ENCODE data around the gene RPLP2. TPM values are rescaled to one million over a fixed set of nuclear protein-coding genes. Genes with fewer than 3 reads are reported as not detected.

RPLP2 gene
- total RNA-seq, 5 donors from 2014 or later (not counting 1 experiment from before 2014, with no cell fraction given), result 4,736 to 5,826 (median 5,260) TPM

- Mint-ChIP-seq H3K4me1 (peaks cover 0 to 2% (median 0%) of the 10 kb centered on the region in 3 donors), H3K27me3 (no peaks in the 10 kb centered on the region), H3K9me3 (no peaks in the 10 kb centered on the region), H3K27ac (no peak overlapping the region), H3K4me3 (no peak overlapping the region), H3K36me3 (peaks cover 6% of the 10 kb centered on the region)
- ChIA-PET POLR2A (no interaction called here), CTCF (no interaction called here)
- H3K9me3 ChIP-seq, result no peaks in the 10 kb centered on the region
- ATAC-seq (replicated peaks in 1 of 4), result no peak
- H3K27ac ChIP-seq (ENCODE audit: low read length), result no peak overlapping the region
- H3K27me3 ChIP-seq (replicated peaks in 1 of 2; ENCODE audit: control insufficient read depth in 2 of 2, extremely low read depth in 1 of 2, insufficient read depth in 2 of 2, low read length in 1 of 2), result no peaks in the 10 kb centered on the region
- 98% methylated on average over 10 of the region's 11 CpGs for WGBS (ENCODE audit: insufficient coverage)
- H3K4me3 ChIP-seq (ENCODE audit: control insufficient read depth in 1 of 2, extremely low read depth in 1 of 2, low read length in 1 of 2), result no peak overlapping the region
- H3K36me3 ChIP-seq (ENCODE audit: control insufficient read depth in 2 of 2, extremely low read depth in 1 of 2, insufficient read depth in 1 of 2, low read length in 1 of 2), result peaks cover 10 to 48% of the 10 kb centered on the region in 2 donors
- DNase-seq, result no peak
- peaks cover 0 to 5% of the 10 kb centered on the region in 2 experiments for H3K4me1 ChIP-seq (ENCODE audit: control insufficient read depth in 1 of 2, extremely low read depth in 1 of 2, insufficient read depth in 2 of 2, low read length in 2 of 2)
Observed at GRCh38 chr11:767238-767637, 42.5 kb upstream of the RPLP2 start.

- H3K4me3 Mint-ChIP-seq, result no peak overlapping the region
- no peak overlapping the region for H3K27ac Mint-ChIP-seq
- DNase-seq, result no peak
- Histone ChIP-seq H3K27me3 (replicated peaks in 1 of 2; ENCODE audit: control insufficient read depth in 2 of 2, extremely low read depth in 1 of 2, insufficient read depth in 2 of 2, low read length in 1 of 2) (no peaks in the 10 kb centered on the region), H3K27ac (ENCODE audit: low read length) (no peak overlapping the region), H3K4me3 (ENCODE audit: control insufficient read depth in 1 of 2, extremely low read depth in 1 of 2, low read length in 1 of 2) (no peak overlapping the region), H3K36me3 (ENCODE audit: control insufficient read depth in 2 of 2, extremely low read depth in 1 of 2, insufficient read depth in 1 of 2, low read length in 1 of 2) (peaks cover 7 to 32% of the 10 kb centered on the region in 2 donors), H3K4me1 (ENCODE audit: control insufficient read depth in 1 of 2, extremely low read depth in 1 of 2, insufficient read depth in 2 of 2, low read length in 2 of 2) (peaks cover 0 to 5% of the 10 kb centered on the region in 2 experiments), H3K9me3 (no peaks in the 10 kb centered on the region)
- CTCF ChIA-PET, result no interaction called here
- H3K4me1 Mint-ChIP-seq, result peaks cover 4 to 6% (median 5%) of the 10 kb centered on the region in 3 donors
- POLR2A ChIA-PET, result interaction anchor here in 1 of 2 donors (0.6 kb wide), 1 partner anchor 49 kb away, joined by 5 read pairs; the partner anchor contains the start of gene PNPLA2
- ATAC-seq (replicated peaks in 1 of 4), result no peak
- no peaks in the 10 kb centered on the region for H3K27me3 Mint-ChIP-seq
- 92% methylated on average over 19 of the region's 23 CpGs for WGBS (ENCODE audit: insufficient coverage)
- H3K9me3 Mint-ChIP-seq, result no peaks in the 10 kb centered on the region
- peaks cover 3% of the 10 kb centered on the region for H3K36me3 Mint-ChIP-seq
Observed at GRCh38 chr11:769887-770641, 39.7 kb upstream of the RPLP2 start.

- H3K9me3 Mint-ChIP-seq, result no peaks in the 10 kb centered on the region
- Histone ChIP-seq H3K4me1 (ENCODE audit: control insufficient read depth in 1 of 2, extremely low read depth in 1 of 2, insufficient read depth in 2 of 2, low read length in 2 of 2) (peaks cover 0 to 10% of the 10 kb centered on the region in 2 experiments), H3K27ac (ENCODE audit: low read length) (no peak overlapping the region), H3K27me3 (replicated peaks in 1 of 2; ENCODE audit: control insufficient read depth in 2 of 2, extremely low read depth in 1 of 2, insufficient read depth in 2 of 2, low read length in 1 of 2) (no peaks in the 10 kb centered on the region), H3K4me3 (ENCODE audit: control insufficient read depth in 1 of 2, extremely low read depth in 1 of 2, low read length in 1 of 2) (no peak overlapping the region), H3K36me3 (ENCODE audit: control insufficient read depth in 2 of 2, extremely low read depth in 1 of 2, insufficient read depth in 1 of 2, low read length in 1 of 2) (peaks cover 7 to 30% of the 10 kb centered on the region in 2 donors), H3K9me3 (no peaks in the 10 kb centered on the region)
- peaks cover 3% of the 10 kb centered on the region for H3K36me3 Mint-ChIP-seq
- H3K27me3 Mint-ChIP-seq, result no peaks in the 10 kb centered on the region
- POLR2A ChIA-PET, result interaction anchor here in 1 of 2 donors (0.6 kb wide), 1 partner anchor 48 kb away, joined by 5 read pairs; the partner anchor contains the start of gene PNPLA2
- H3K4me1 Mint-ChIP-seq, result peaks cover 7 to 13% (median 11%) of the 10 kb centered on the region in 3 donors
- 91% methylated on average over 22 of the region's 32 CpGs for WGBS (ENCODE audit: insufficient coverage)
- no peak for DNase-seq
- no peak overlapping the region for H3K27ac Mint-ChIP-seq
- CTCF ChIA-PET, result no interaction called here
- ATAC-seq (replicated peaks in 1 of 4), result no peak
- H3K4me3 Mint-ChIP-seq, result no peak overlapping the region
Observed at GRCh38 chr11:770642-771616, 38.8 kb upstream of the RPLP2 start.

GRCh38 chr11:771617-772204, 38.1 kb upstream of the RPLP2 start:
- no peaks in the 10 kb centered on the region for H3K27me3 ChIP-seq (replicated peaks in 1 of 2; ENCODE audit: control insufficient read depth in 2 of 2, extremely low read depth in 1 of 2, insufficient read depth in 2 of 2, low read length in 1 of 2)
- ChIA-PET CTCF (no interaction called here), POLR2A (no interaction called here)
- Mint-ChIP-seq H3K27me3 (no peaks in the 10 kb centered on the region), H3K4me1 (peaks cover 12 to 20% (median 16%) of the 10 kb centered on the region in 3 donors), H3K27ac (no peak overlapping the region), H3K4me3 (no peak overlapping the region), H3K36me3 (peaks cover under 1% of the 10 kb centered on the region), H3K9me3 (no peaks in the 10 kb centered on the region)
- DNase-seq, result no peak
- H3K4me1 ChIP-seq (ENCODE audit: control insufficient read depth in 1 of 2, extremely low read depth in 1 of 2, insufficient read depth in 2 of 2, low read length in 2 of 2), result peaks cover 0 to 18% of the 10 kb centered on the region in 2 experiments
- no peak overlapping the region for H3K4me3 ChIP-seq (ENCODE audit: control insufficient read depth in 1 of 2, extremely low read depth in 1 of 2, low read length in 1 of 2)
- H3K9me3 ChIP-seq, result no peaks in the 10 kb centered on the region
- no peak overlapping the region for H3K27ac ChIP-seq (ENCODE audit: low read length)
- H3K36me3 ChIP-seq (ENCODE audit: control insufficient read depth in 2 of 2, extremely low read depth in 1 of 2, insufficient read depth in 1 of 2, low read length in 1 of 2), result peaks cover 4 to 22% of the 10 kb centered on the region in 2 donors
- ATAC-seq (replicated peaks in 1 of 4), result no peak
- 90% methylated on average over 5 of the region's 15 CpGs for WGBS (ENCODE audit: insufficient coverage)

GRCh38 chr11:772429-773390, 37.1 kb upstream of the RPLP2 start:
- 92% methylated on average over 27 of the region's 34 CpGs for WGBS (ENCODE audit: insufficient coverage)
- CTCF ChIA-PET, result no interaction called here
- H3K27ac Mint-ChIP-seq, result no peak overlapping the region

More at GRCh38 chr11:772429-773390, 37.1 kb upstream of the RPLP2 start:
- H3K36me3 Mint-ChIP-seq, result no peaks in the 10 kb centered on the region
- Histone ChIP-seq H3K4me1 (ENCODE audit: control insufficient read depth in 1 of 2, extremely low read depth in 1 of 2, insufficient read depth in 2 of 2, low read length in 2 of 2) (peaks cover 0 to 20% of the 10 kb centered on the region in 2 experiments), H3K27ac (ENCODE audit: low read length) (no peak overlapping the region), H3K4me3 (ENCODE audit: control insufficient read depth in 1 of 2, extremely low read depth in 1 of 2, low read length in 1 of 2) (no peak overlapping the region), H3K36me3 (ENCODE audit: control insufficient read depth in 2 of 2, extremely low read depth in 1 of 2, insufficient read depth in 1 of 2, low read length in 1 of 2) (peaks cover 3 to 19% of the 10 kb centered on the region in 2 donors), H3K9me3 (no peaks in the 10 kb centered on the region), H3K27me3 (replicated peaks in 1 of 2; ENCODE audit: control insufficient read depth in 2 of 2, extremely low read depth in 1 of 2, insufficient read depth in 2 of 2, low read length in 1 of 2) (no peaks in the 10 kb centered on the region)
- peaks cover 12 to 20% (median 16%) of the 10 kb centered on the region in 3 donors for H3K4me1 Mint-ChIP-seq
- H3K27me3 Mint-ChIP-seq, result no peaks in the 10 kb centered on the region
- H3K9me3 Mint-ChIP-seq, result no peaks in the 10 kb centered on the region
- POLR2A ChIA-PET, result no interaction called here
- ATAC-seq (replicated peaks in 1 of 4) (no peak), DNase-seq (no peak)
- H3K4me3 Mint-ChIP-seq, result no peak overlapping the region

All from T-cell (primary cell).